ENCODE data around the gene PCDH9.

- TF ChIP-seq POLR2A (IDR thresholded peaks at IDR 0.05) (no peak), CTCF (IDR thresholded peaks at IDR 0.05) (no peak)
Measured at GRCh38 chr13:67048821-67049150, 181.3 kb downstream of the PCDH9 start.

Data from thyroid gland (tissue), 4 donors.